ENCODE data around the gene BAG2.

The BAG2 gene

DNA sequence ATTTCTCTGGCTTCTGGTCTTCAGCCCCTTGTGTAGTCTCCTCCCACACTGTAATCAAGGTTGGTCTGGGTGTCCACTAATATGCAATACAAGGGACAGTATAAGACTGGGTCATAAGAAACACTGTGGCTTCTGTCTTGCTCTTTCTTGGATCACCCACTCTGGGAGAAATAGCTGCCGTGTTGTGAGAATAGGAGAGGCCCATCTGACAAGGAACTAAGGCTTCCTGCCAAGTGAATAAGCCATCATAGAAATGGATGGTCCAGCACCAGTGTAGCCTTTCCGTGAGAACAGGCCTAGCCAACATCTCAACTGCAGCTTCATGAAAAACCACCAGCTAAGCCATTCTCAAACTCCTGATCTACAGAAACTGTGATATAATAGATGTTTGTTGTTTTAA, 23.3 kb downstream of the BAG2 start:
- Histone ChIP-seq H3K4me3 (ENCODE audit: low read depth, low read length) (no peak overlapping the region), H3K27ac (ENCODE audit: low read depth, low read length) (no peak overlapping the region), H3K9me3 (ENCODE audit: insufficient read depth, low read depth, low read length) (no peaks in the 10 kb centered on the region), H4K12ac (ENCODE audit: low read depth, low read length) (no peak overlapping the region), H2BK12ac (ENCODE audit: low read length) (no peak overlapping the region), H2BK5ac (ENCODE audit: low read depth, low read length, poor library complexity) (no peak overlapping the region), H3K4me1 (ENCODE audit: control insufficient read depth in 1 of 2, insufficient read depth in 2 of 2, low read length in 2 of 2) (no peaks in the 10 kb centered on the region), H3K79me2 (ENCODE audit: control insufficient read depth, insufficient read depth, low read length, poor library complexity) (no peaks in the 10 kb centered on the region), H2BK120ac (ENCODE audit: insufficient read depth, low read length, poor library complexity) (no peak overlapping the region), H3K4ac (ENCODE audit: low read depth, low read length) (no peak overlapping the region), H2AK5ac (ENCODE audit: low read length) (no peak overlapping the region), H3K27me3 (ENCODE audit: insufficient read depth, low read length) (no peaks in the 10 kb centered on the region), H3K14ac (ENCODE audit: low read length) (no peak overlapping the region), H3K18ac (ENCODE audit: low read length) (no peak overlapping the region), H4K91ac (ENCODE audit: low read depth, low read length) (no peak overlapping the region), H3K9ac (ENCODE audit: low read length) (no peak overlapping the region), H4K8ac (ENCODE audit: low read depth, low read length) (no peak overlapping the region), H3K23ac (ENCODE audit: low read length) (no peak overlapping the region), H3K79me1 (ENCODE audit: low read length) (no peaks in the 10 kb centered on the region), H3K4me2 (ENCODE audit: low read length) (no peak overlapping the region), H2AFZ (ENCODE audit: insufficient read depth, low read length, poor library complexity) (no peak overlapping the region), H3K36me3 (ENCODE audit: control insufficient read depth in 1 of 2, insufficient read depth in 2 of 2, low read length in 2 of 2) (peaks cover 6 to 9% of the 10 kb centered on the region in 2 experiments)
- WGBS (ENCODE audit: extremely low coverage, insufficient coverage, insufficient read length): no CpG with 5 or more reads among the region's 2 CpGs
- DNase-seq: no peak

DNA sequence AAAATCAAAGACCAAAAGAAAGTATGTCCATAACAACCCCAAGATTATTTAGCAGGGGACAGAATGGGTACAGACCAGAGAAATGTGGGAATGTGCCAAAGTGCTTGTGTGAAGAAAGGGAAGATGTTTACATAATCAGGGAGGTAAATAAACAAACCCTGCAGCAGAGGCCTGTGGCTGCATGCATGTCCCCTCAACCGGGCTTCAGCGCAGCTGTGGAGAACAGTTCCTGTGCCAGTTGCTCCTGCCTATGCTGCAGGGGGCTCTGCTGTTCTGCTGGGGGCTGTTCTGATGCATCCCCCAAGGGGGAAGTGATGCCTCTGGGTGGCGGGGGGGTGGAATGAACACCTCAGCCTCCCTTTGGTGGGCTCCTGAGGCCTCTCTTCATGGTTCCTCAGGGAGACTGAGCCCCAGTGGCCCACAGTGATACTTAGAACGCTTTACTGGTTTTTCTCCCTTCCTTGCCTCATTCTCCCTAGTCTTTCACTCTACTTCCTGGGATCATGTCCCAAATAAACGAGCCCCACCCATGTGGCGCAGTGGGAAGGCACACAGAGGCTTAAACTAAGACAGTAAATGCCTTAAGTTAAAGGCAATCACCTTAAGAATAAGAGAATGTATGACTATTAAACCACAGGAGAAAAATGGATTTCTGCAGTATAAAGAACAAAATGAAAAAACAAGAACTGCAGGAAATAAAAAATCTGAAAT, 27.0 kb downstream of the BAG2 start:
- Histone ChIP-seq H3K36me3 (ENCODE audit: control insufficient read depth in 1 of 2, insufficient read depth in 2 of 2, low read length in 2 of 2) (peaks cover 2 to 3% of the 10 kb centered on the region in 2 experiments), H3K9ac (ENCODE audit: low read length) (no peak overlapping the region), H3K79me2 (ENCODE audit: control insufficient read depth, insufficient read depth, low read length, poor library complexity) (no peaks in the 10 kb centered on the region), H2BK5ac (ENCODE audit: low read depth, low read length, poor library complexity) (no peak overlapping the region), H3K4ac (ENCODE audit: low read depth, low read length) (no peak overlapping the region), H3K27me3 (ENCODE audit: insufficient read depth, low read length) (no peaks in the 10 kb centered on the region), H2AFZ (ENCODE audit: insufficient read depth, low read length, poor library complexity) (no peak overlapping the region), H3K4me1 (ENCODE audit: control insufficient read depth in 1 of 2, insufficient read depth in 2 of 2, low read length in 2 of 2) (no peaks in the 10 kb centered on the region), H3K18ac (ENCODE audit: low read length) (no peak overlapping the region), H3K4me3 (ENCODE audit: low read depth, low read length) (no peak overlapping the region), H3K27ac (ENCODE audit: low read depth, low read length) (no peak overlapping the region), H3K23ac (ENCODE audit: low read length) (no peak overlapping the region), H4K12ac (ENCODE audit: low read depth, low read length) (no peak overlapping the region), H4K8ac (ENCODE audit: low read depth, low read length) (no peak overlapping the region), H3K79me1 (ENCODE audit: low read length) (no peaks in the 10 kb centered on the region), H4K91ac (ENCODE audit: low read depth, low read length) (no peak overlapping the region), H2AK5ac (ENCODE audit: low read length) (no peak overlapping the region), H3K14ac (ENCODE audit: low read length) (no peak overlapping the region), H3K4me2 (ENCODE audit: low read length) (no peak overlapping the region), H2BK120ac (ENCODE audit: insufficient read depth, low read length, poor library complexity) (no peak overlapping the region), H2BK12ac (ENCODE audit: low read length) (no peak overlapping the region), H3K9me3 (ENCODE audit: insufficient read depth, low read depth, low read length) (no peaks in the 10 kb centered on the region)
- WGBS (ENCODE audit: extremely low coverage, insufficient coverage, insufficient read length): no CpG with 5 or more reads among the region's 6 CpGs
- no peak for DNase-seq

DNA sequence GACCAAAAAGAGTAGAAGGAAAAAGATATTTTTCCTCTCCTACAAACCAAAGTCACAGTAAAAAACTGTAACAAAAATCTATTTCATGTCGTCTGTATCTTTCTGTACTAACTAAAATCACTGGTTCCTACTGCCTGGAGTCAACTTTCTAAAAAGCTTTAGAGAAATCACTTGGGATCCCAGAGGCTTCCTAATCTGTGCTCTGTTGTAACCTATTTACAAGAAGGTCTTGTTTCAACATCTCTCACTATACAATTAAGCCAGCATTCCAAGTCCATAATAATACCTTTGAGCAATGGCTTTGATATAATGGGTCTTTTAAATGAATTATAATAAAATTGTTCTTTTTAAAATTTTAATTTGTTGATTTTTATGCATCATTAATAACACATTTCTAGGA, 29.6 kb downstream of the BAG2 start:
- Histone ChIP-seq H4K12ac (ENCODE audit: low read depth, low read length) (no peak overlapping the region), H3K9ac (ENCODE audit: low read length) (no peak overlapping the region)
- no CpG with 5 or more reads among the region's 1 CpG for WGBS (ENCODE audit: extremely low coverage, insufficient coverage, insufficient read length)

DNA sequence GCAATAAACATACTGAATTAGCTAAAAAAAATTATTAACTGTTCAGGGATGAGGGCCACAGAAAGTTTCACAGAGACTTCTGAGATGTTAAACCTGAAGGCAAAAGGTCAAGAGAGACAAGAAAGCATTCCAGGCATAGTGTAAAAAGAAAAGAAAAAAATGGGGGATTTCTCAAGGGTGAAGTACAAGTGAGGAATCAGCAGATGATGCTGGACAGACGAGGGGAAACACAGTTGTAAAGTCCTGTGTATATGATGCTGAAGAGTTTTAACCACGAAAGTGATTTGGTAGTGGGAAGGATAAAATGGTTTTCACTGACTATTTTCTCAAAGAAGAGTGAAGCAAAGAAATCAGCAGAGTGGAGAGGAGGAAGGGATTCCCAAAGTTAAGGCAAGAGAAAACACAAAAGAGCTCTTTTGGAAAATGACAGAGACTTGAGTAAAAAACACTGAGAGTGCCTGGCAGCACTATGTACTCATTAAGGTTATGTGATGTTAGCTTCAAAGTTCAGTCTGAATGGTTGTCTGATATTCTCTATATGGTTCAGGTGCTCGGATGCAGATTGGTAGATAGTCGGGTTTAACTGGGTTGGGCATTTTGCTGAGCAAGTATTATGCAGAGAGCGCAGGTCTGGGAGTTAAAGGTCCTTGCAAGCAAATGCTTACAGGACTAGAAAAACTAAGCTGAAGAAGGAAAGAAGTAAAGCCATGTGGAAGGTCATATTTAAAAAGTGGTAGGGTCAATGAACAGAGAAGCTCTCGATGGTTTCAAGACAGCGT, 33.6 kb downstream of the BAG2 start:
- Histone ChIP-seq H2AK5ac (ENCODE audit: low read length) (no peak overlapping the region), H3K4me2 (ENCODE audit: low read length) (peak overlapping the region; percentile 9), H4K12ac (ENCODE audit: low read depth, low read length) (no peak overlapping the region), H3K79me2 (ENCODE audit: control insufficient read depth, insufficient read depth, low read length, poor library complexity) (no peaks in the 10 kb centered on the region), H3K27me3 (ENCODE audit: insufficient read depth, low read length) (no peaks in the 10 kb centered on the region), H3K23ac (ENCODE audit: low read length) (no peak overlapping the region), H3K14ac (ENCODE audit: low read length) (no peak overlapping the region), H3K4ac (ENCODE audit: low read depth, low read length) (no peak overlapping the region), H4K8ac (ENCODE audit: low read depth, low read length) (no peak overlapping the region), H2BK12ac (ENCODE audit: low read length) (no peak overlapping the region), H3K9me3 (ENCODE audit: insufficient read depth, low read depth, low read length) (no peaks in the 10 kb centered on the region), H3K27ac (ENCODE audit: low read depth, low read length) (peak overlapping the region; percentile 46), H3K36me3 (ENCODE audit: control insufficient read depth in 1 of 2, insufficient read depth in 2 of 2, low read length in 2 of 2) (no peaks in the 10 kb centered on the region), H2BK5ac (ENCODE audit: low read depth, low read length, poor library complexity) (no peak overlapping the region), H2BK120ac (ENCODE audit: insufficient read depth, low read length, poor library complexity) (no peak overlapping the region), H3K79me1 (ENCODE audit: low read length) (peaks cover 4% of the 10 kb centered on the region), H3K4me1 (ENCODE audit: control insufficient read depth in 1 of 2, insufficient read depth in 2 of 2, low read length in 2 of 2) (peaks cover 6 to 9% of the 10 kb centered on the region in 2 experiments), H4K91ac (ENCODE audit: low read depth, low read length) (no peak overlapping the region), H2AFZ (ENCODE audit: insufficient read depth, low read length, poor library complexity) (no peak overlapping the region), H3K4me3 (ENCODE audit: low read depth, low read length) (no peak overlapping the region), H3K9ac (ENCODE audit: low read length) (no peak overlapping the region), H3K18ac (ENCODE audit: low read length) (no peak overlapping the region)
- DNase-seq: no peak
- no CpG with 5 or more reads among the region's 7 CpGs for WGBS (ENCODE audit: extremely low coverage, insufficient coverage, insufficient read length)

More for the DNA sequence above, 29.6 kb downstream of the BAG2 start:
- Histone ChIP-seq H3K79me1 (ENCODE audit: low read length) (peaks cover 4% of the 10 kb centered on the region), H3K79me2 (ENCODE audit: control insufficient read depth, insufficient read depth, low read length, poor library complexity) (no peaks in the 10 kb centered on the region), H3K14ac (ENCODE audit: low read length) (no peak overlapping the region), H4K8ac (ENCODE audit: low read depth, low read length) (no peak overlapping the region), H3K4ac (ENCODE audit: low read depth, low read length) (no peak overlapping the region), H4K91ac (ENCODE audit: low read depth, low read length) (no peak overlapping the region), H3K27me3 (ENCODE audit: insufficient read depth, low read length) (no peaks in the 10 kb centered on the region), H3K9me3 (ENCODE audit: insufficient read depth, low read depth, low read length) (no peaks in the 10 kb centered on the region), H3K18ac (ENCODE audit: low read length) (no peak overlapping the region), H3K4me2 (ENCODE audit: low read length) (no peak overlapping the region), H2BK120ac (ENCODE audit: insufficient read depth, low read length, poor library complexity) (no peak overlapping the region), H2BK12ac (ENCODE audit: low read length) (no peak overlapping the region), H2AFZ (ENCODE audit: insufficient read depth, low read length, poor library complexity) (no peak overlapping the region), H3K27ac (ENCODE audit: low read depth, low read length) (no peak overlapping the region), H2AK5ac (ENCODE audit: low read length) (no peak overlapping the region), H2BK5ac (ENCODE audit: low read depth, low read length, poor library complexity) (no peak overlapping the region), H3K36me3 (ENCODE audit: control insufficient read depth in 1 of 2, insufficient read depth in 2 of 2, low read length in 2 of 2) (peaks cover 2 to 3% of the 10 kb centered on the region in 2 experiments), H3K4me1 (ENCODE audit: control insufficient read depth in 1 of 2, insufficient read depth in 2 of 2, low read length in 2 of 2) (peaks cover 6 to 9% of the 10 kb centered on the region in 2 experiments), H3K23ac (ENCODE audit: low read length) (no peak overlapping the region), H3K4me3 (ENCODE audit: low read depth, low read length) (no peak overlapping the region)
- no peak for DNase-seq

Data from trophoblast cell (in vitro differentiated cells and primary cell).